Measurements from ENCODE around the gene REM1.

DNA sequence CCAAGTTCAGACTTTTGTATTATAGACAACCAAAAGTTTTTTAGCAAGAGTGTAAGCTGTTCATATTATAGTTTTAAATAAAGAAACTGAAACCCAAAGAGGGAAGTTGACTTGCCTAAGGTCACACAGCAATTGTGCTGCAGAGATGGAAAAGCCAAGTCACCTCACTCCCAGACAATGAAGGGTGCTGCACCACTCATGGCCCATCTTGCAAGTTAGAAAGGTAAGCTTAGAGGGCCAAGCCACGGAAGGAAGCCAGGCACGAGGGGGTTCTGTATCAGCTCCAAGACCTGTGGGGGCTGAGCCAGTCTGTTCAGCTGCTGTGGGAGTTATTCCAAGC lies 1.0 kb upstream of the REM1 start:
- no peak for TF ChIP-seq EZH2 (IDR thresholded peaks at IDR 0.05; ENCODE audit: insufficient read depth, low read length)
- TF ChIP-seq, protein P1, sequence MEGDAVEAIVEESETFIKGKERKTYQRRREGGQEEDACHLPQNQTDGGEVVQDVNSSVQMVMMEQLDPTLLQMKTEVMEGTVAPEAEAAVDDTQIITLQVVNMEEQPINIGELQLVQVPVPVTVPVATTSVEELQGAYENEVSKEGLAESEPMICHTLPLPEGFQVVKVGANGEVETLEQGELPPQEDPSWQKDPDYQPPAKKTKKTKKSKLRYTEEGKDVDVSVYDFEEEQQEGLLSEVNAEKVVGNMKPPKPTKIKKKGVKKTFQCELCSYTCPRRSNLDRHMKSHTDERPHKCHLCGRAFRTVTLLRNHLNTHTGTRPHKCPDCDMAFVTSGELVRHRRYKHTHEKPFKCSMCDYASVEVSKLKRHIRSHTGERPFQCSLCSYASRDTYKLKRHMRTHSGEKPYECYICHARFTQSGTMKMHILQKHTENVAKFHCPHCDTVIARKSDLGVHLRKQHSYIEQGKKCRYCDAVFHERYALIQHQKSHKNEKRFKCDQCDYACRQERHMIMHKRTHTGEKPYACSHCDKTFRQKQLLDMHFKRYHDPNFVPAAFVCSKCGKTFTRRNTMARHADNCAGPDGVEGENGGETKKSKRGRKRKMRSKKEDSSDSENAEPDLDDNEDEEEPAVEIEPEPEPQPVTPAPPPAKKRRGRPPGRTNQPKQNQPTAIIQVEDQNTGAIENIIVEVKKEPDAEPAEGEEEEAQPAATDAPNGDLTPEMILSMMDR (IDR thresholded peaks at IDR 0.05; ENCODE audit: insufficient read depth, low read depth, low read length), result no peak
